ENCODE results near the gene CFAP141.

The CFAP141 gene

GRCh38 chr1:154167461-154167860 is 38.7 kb downstream of the CFAP141 start:
- no peak for DNase-seq

DNA sequence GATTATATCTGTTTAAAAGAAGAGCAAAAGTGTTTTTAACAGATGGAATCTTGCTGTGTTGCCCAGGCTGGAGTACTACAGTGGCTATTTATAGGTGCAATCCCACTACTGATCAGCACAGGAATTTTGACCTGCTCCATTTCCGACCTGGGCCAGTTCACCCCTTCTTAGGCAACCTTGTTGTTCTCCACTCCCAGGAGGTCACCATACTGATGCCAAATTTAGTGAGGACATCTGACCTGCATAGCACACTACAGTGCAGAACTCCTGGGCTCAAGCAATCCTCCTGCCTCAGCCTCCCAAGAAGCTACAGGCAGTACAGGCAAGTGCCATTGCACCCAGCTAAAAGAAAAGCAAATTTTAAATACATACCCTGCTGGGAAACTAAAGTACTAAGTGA is 39.9 kb downstream of the CFAP141 start:
- DNase-seq, result no peak

- no peak for DNase-seq
Measured at GRCh38 chr1:154159554-154159953, 46.6 kb downstream of the CFAP141 start.

- no peak for DNase-seq
Measured at GRCh38 chr1:154158307-154159125, 47.6 kb downstream of the CFAP141 start.

DNA sequence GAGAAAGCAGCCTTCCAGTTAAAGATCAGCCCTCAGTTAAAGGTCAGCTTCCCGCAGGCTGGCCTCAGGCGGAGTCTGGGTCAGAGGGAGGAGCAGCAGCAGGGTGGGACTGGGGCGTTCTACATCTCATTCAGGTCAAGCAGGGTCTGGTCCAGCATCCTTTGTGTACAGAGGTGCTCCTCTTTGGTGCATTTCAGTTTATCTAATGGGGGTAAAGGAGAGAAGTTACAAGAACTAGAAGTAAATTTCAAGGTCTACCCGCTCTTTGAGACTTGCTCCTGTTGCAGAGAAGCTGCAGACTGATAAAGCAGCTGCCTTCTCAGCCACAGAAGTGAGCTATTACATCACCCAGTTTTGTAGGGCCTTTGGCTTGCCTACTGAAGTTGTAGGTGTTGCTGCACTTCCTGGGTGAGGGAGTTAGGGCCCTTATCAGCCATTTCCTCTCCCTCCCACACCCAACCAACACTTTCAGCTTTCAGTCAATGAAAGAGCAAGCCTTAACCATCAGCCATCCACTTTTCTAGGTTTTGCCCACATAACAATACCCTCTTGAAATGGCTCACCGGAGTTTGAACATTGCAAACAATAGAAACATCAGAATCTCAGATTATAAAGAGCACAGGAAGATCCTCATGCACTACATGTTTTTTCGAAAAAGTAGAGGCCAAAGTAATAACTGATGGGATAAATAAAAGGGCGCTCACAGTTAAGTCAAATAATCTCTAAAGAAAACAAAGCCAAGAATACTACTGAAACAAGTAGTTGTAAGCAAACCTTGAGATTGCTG is 48.4 kb downstream of the CFAP141 start:
- no peak for DNase-seq

GRCh38 chr1:154155251-154155650 is 50.9 kb downstream of the CFAP141 start:
- no peak for DNase-seq

GRCh38 chr1:154154534-154155191 is 51.5 kb downstream of the CFAP141 start, which contains the start of gene NUP210L:
NUP210L (minus strand) TSS chr1:154155073.
- no peak for DNase-seq

GRCh38 chr1:154154053-154154452 is 52.1 kb downstream of the CFAP141 start:
- no peak for DNase-seq

GRCh38 chr1:154151311-154151710 is 54.8 kb downstream of the CFAP141 start:
- DNase-seq, result no peak
